ENCODE results near the gene SORCS2.

DNA sequence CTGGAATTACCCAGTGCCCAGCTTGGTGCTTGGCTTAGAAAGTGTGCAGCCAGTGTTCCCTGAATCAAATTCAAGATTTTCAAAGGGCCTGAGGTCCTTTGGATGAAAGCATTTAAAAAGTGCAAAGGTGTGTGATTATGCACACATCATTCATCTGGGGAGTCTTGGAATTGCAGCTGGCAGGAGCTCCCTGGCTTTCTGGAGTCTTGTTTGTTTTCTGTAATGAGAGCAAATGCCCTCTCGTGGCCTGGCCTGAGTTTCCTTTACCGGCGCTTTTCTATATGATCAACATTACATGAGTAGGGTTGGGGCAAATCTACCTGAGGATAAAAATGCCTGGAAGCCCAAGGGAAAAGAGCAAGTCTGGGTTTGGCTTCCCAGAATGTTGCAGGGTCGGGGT, 24.6 kb upstream of the SORCS2 start:
- no peak for TF ChIP-seq CTCF (optimal IDR thresholded peaks at IDR 0.05 in 1 of 3, IDR thresholded peaks at IDR 0.05 in 1 of 3, conservative IDR thresholded peaks at IDR 0.05 in 1 of 3; ENCODE audit: extremely low read depth in 1 of 3, insufficient read depth in 2 of 3, low read length in 3 of 3)
- no peak for TF ChIP-seq EZH2 (IDR thresholded peaks at IDR 0.05; ENCODE audit: low read length)

Measured in keratinocyte (primary cell).